Activated naive CD8-positive, alpha-beta T cell treated with anti-CD3 and anti-CD28 coated beads, Interleukin-2, amount 50 U/mL, for 16 hours (primary cell): ENCODE measurements around the gene GABBR2.

Experiments used
- DNase-seq: peaks from one replicate; pipeline ENCODE4 v3.0.0-alpha.2; 2020; ENCODE audit warnings: low read depth, low spot score

The GABBR2 gene

DNA sequence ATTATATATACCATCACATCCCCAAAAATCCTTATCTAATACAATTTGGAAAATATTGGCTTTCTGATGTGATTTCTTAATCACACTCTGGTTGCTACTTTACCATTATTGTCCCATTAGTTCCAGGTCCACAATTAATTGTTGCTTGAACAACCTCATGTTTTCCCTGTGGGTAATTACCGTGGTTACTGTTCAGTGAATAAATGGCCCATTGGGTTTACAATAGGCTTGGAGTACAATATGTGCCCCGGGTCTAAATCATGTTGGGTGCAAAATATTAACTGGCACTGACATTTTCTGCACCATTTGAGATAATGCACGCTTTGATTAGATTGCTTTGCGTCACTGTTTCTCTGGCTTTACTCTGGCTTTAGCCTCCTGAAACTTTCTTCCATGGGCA, 163.7 kb downstream of the GABBR2 start:
- DNase-seq = no peak

DNA sequence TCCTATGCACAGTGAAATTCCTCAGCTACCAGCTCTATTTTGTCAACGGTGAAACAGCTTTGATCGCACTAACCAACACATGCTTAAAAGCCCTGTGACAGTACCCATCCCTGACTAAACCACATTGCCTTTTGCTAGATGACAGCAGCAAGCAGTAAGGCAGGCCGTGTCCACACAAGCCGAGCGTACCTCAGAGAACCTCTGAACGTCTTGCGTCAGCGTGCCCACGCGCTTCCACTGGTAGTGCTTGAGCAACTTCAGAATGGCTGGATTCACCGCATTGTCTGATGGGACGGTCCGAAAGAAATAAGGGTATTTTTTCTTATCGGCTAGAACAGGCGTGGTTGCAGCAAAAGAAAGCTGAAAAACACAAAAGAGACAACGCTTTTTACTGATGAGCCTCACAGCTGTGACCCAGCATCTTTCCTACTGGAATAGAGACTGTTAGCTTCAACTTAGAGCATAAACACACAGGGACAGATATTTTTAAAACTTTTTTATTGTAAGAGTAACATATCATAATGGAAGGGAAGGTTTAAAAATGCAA, 167.0 kb downstream of the GABBR2 start:
- DNase-seq = no peak

DNA sequence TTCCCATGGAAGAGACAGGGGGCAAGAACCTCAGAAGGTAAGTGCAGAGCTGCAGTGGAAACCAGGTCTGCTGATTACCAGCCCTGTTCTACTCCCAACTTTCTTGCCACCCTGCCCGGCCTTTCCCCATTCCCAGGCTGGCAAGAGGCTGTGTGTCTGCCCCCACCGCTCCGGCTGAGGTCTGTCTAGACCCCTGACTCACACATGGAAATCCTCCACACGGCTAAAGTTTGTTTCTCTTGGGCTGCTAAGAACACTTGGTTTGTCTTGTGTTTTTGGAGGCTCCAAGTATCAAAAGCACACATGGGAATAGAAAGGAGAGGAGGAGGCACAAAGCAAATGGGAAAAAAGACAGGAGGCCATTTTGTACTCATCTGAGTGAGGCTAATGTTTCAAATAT, 168.3 kb downstream of the GABBR2 start:
- no peak for DNase-seq

DNA sequence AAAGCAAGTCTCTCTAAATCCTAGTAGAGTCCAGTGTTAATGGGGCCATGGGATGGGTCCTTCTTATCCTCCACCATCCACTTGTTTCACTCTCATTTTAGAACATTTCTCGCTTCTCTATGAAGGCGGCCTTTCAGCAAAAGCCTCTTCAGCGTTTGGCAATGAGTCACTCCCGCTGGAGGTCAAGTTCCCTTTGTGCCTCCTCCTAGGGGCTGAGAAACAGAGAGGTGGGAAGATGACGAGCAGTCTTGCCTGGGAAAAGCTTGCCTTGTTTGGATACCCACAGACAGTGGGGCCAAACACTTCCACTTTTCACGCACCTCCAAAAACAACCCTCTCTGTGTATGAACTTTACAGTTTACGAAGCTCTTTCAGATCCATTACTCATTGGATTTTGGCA, 168.8 kb downstream of the GABBR2 start:
- no peak for DNase-seq

DNA sequence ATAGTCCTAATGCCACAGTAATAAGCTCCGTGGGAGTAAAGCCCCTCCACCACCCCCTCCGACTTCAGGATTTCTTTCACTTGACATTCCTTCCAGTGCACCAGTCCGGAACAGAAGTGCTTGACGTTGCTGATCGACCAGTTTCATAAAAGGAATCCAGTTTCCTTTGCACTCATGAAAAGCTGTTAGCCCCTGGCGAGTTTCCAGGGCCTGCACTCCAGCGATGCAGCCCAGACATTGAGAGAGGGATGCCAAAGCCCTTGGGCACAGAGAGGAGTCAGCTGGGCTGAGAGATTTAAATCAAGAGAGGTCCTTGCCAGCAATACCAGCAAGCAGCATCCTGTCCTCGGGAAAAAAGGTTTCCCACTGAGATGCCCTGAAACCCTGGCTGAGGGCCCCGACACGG, 170.1 kb downstream of the GABBR2 start:
- no peak for DNase-seq

DNA sequence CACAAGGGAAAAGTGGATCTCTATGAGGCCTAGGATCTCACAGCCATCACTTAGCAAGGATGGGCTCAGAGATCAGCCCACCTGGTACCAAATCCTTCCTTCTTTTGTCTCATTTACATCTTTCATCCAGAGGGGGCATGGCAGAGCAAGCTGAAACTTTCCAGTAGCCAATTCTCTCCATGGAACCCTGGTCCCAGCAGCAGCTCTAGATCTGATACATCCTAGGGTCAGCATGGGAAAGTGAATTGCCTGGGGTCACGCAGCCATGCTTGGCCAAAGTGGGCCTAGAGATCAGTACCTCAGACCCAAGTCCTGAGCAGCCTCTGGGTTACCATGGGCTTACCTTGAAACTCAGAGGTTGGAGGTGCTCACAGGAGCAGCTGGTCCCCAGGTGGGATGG, 170.5 kb downstream of the GABBR2 start:
- DNase-seq = no peak

DNA sequence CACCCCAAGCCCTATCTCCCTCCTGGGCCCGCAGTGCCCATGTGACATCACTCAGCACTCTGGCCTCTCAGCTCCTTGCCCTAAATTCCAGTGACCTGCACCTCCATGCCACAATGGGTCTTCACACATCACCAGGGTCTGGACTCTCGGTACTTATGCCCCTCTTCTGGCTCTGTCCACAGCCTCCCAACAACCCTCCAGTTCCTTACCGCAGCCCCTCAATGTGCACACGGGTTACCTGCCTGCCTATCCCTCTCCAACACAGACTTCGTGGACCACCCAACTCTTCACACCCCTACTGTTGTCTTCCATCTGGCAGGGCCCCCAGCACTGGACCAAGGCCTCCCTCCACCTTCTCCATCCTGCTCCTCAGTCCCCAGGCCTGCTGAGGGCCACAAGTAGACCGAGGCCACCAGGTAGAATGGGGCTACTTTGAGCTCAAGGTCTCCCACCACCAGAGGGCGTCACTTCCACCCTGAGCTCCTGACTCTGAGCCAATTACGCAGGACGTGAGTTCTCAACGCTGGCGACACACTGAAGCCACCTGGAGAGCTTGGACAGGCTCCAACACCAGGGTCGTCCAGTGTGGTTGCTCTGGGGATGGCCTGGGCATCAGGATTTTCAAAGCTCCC, 172.1 kb downstream of the GABBR2 start:
- DNase-seq = no peak

DNA sequence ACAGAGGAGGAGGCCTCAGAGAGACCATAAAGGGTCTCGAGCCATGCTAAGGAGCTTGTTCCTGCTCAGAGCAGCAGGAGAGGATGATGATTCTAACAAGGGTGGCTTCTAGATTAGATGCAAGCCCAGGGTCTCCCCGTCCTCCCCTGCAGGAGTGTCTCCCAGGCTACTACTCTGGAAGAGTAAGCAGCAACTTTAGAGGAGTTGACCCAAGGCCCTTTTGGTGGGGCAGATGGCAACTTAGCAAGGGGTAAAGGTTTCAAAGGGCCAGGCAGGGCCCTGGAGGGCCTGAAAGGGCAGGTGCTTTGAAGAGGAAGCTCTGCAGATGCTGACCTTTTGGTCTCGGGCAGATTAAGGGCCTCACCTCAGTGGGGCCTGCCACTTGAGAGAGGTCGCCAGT, 174.9 kb downstream of the GABBR2 start:
- no peak for DNase-seq

DNA sequence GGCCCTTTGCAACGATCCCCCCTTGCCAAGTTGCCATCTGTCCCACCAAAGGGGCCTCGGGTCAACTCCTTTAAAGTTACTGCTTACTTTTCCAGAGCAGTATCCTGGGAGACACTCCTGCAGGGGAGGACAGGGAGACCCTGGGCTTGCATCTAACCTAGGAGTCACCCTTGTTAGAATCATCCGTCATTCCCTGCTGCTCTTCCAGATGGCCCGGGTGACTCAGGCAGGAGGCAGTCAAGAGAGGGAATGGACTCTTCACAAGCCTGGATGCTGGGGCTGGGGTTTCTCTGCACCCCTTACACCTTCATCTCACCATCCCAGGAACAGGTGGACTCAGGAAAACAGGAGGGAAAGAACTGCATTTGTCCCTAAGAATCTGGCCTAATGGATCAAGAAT, 175.6 kb downstream of the GABBR2 start:
- no peak for DNase-seq

DNA sequence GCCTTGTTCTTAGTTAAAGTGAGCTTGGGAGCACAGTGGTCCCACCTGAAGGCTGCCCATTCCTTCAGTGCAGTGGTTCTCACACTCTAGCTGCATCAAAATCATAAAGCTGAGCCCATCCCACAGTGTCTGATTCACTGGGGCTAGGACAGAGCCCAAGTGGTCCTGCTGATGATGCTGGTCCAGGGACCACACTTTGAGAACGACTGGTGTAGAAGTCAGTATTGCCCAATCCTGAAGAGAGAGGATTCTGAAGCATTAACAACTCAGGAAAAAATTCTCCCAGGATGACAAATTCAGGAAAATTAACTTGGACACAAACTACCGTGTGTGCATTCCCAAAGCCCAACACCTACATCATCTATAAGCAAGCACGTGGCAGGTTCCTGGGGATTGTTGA, 176.2 kb downstream of the GABBR2 start:
- no peak for DNase-seq

DNA sequence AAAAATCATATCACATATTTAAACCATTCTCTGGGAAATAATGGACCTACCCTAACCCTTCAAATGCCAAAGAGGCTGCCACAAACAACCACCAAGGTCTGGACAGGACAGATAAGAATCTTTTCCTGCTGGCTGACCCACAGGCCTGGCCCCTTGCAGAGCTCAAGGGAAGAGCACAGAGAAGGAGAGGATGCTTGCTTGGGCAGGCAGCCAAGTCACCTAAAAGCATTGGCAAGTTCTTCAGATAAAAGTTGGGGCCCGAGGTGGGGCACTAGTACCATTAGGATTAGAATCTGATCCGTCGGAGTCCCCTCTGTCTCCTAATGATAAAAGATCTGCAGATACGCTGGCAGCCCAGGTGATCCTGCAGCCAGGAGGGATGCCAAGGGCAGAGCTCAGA, 176.6 kb downstream of the GABBR2 start:
- DNase-seq = no peak

DNA sequence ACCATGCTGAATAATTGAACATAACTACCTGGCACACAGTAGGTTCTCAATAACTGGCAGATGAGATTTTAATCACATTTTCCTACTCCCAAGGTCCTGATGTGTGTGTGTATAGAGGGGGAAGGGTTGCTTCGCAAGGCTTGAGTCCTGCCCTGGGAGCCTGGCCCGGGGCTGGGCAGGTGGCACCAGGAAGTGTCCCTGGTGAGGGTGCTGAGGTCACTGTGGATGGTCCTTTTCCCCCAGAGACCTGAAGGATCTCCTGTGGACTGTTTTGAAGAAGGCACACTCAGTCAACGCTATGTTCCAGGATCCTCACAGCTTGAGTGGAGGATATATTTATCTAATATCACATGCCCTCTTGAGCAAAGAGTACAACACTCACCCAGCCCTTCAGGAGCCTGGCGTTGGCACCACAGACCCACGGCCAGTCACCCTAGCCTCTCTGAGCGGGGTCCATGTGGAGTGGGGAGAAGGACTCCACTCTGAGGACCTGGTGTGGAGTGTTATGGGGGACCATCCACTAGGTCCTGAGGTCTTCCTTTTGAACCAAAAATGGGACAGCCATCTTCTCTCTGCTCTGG, 177.8 kb downstream of the GABBR2 start:
- DNase-seq = no peak

DNA sequence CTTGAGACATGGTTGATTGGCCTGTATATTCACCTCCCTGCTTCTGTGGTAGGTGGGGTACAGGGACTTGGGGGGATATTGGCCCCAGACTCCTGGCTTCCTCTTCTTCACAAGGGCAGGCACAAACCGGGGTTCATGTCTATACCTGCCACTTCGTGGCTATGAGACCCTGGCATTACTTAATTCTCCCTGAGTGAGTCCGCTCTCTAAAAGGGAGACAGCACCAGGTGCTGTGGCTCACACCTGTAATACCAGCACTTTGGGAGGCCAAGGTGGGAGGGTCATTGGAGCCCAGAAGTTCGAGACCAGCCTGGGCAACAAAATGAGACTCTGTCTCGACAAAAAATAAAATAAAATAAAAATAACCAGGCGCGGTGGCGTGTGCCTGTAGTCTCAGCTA, 178.5 kb downstream of the GABBR2 start:
- DNase-seq = no peak

DNA sequence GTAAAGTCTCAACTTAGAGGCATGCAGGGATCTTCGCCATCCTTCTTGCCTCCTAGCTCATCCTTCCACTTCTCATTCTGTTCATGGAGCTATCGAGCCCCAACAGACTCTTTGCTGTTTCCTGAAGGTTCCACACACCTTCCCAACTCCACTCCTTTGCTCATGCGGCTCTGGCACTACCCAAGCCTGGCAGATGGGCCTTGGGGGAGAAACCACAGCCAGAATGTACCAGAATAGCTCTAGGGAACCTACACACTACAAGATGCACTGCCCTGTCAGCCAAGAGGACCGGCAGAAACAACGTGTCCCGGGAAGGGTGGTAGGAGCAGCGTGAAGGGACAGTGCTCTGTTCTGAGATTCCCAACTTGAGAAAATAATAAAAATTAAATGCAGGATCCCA, 178.9 kb downstream of the GABBR2 start:
- no peak for DNase-seq

DNA sequence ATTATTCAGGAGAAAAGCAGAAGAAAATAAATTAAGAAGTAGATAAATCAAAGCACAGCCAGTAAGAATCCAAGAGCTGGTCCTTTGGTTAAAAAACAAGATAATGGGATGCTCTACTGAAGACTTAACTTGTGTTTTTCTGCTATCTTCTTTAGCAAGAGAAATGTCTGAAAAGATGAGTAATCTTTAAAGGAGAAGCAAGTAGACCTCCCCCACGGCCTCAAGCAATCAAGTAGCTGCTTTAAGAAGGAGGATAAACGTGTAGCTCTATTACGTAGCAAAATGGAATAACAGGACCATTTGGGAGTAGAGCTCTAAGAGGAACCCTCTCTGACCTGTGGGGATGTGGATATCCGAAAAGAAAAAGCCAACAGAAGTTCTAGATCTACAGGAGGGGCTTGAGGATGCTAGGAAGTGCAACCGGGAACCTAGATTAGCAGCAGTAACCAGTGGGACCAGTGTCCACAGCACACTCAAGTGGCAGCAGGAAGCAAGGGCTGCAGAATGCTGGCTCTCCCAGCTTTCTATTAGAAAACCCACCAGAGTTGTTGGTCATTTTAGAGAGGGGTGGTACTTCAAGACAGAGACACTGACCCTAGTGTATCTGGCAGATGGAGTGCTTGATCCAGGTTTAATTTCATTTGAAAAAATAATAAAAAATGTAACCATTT, 185.4 kb downstream of the GABBR2 start:
- no peak for DNase-seq

DNA sequence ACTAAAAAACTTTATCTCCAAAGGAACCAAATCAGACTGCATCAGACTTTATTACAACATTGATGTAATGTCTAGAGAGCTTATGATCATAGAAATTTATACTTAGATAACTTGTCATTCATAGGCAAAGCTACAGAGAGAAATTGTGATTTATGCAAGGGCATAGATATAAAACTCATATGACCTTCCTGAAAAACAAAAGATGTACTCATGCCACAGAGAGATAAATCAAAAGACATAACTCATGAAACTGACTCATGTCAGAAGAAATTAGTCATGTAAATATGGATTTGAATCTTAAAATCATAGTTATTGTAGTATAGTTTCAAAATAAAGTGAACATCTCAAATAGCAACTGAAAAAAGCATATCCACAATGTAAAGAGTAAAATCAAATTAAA, 186.2 kb downstream of the GABBR2 start:
- no peak for DNase-seq

DNA sequence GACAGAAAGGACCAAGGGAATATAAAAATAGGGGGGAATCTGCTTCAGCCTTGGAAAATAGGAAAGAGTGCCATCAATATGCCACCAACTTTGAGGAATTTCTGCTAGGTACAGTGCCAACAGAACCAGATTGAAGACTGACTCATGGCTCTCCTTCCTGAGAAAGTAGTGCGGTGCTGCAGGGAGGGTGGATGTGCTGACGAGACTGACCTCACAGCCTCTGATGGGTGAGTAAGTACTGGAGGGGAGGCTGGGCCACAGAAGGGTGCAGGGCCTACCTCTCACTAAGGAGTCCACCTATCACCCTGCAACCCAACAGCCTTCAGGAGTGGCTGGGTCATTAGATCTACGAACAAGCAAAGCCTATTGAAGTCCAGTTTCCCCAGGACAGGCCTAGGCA, 187.6 kb downstream of the GABBR2 start:
- DNase-seq = no peak

DNA sequence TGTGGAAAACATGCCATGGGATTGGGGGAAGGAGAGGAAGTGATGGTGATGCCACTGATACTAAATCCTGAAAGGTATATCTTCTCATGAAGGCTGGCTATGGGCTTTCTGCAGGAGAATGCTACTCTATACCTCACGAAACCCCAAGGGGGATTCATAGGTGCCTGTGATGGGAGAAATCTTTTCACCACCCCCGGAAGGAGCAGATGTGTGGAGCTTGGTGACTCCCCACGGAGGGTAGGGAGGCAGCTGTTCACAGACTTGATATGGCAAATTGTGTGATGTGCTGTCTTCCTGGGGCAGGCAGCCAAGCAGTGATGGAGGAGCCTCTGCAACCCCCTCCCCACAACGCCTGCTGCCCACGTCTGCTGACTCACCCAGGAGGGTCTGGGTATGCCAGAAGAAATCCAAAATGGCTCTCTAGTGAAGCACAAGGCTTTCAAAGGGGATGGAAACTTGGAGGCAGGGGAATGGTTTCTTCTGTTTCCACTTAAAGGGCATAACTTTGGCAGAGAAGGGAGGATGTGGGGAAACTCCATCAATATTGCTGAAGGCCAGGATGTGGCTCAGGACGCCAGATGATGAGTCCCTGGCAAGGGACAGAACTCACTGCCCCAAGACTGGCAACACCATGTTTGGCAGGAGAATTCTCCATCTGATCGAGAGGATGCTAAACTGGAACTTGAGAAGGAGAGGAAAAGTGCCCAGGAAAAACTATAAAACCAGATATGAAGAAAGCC, 188.3 kb downstream of the GABBR2 start:
- DNase-seq = no peak

DNA sequence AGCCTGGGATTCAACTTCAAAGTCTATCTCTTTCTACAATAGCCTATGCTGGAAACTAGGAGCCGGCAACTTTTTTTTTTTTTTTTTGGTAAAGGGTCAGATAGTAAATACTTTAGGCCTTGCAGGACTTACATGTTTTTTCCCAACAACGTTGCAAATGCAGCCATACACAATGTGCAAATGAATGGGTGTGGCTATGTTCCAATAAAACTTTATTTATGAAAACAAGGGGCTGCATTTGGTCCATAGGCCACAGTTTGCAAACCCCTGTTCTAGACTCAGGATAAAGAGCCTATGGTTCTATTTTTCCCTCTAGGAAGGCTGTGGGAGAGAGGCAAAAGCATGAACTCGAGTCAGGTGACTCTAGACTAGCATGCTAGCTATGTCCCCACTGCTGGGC, 189.1 kb downstream of the GABBR2 start:
- DNase-seq = no peak

DNA sequence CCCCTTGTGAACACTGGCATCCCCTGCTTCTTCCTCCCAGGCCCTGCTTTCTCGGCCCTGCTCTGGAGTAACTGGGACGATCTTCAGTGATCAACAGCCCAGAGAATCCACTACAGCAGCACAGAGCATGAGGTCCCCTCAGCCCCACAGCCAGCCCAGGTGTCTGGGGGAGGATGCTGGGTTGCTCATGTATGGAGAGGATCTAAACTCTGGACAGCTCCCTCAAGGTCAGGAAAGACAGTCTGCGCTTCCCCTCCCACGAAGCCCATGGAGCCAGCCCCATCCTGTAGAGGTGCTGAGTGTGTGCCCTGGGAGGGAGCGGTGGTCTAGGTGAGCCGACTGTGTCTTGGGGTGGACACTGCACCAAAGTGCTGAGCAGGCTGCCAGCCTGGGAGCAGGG, 190.2 kb downstream of the GABBR2 start:
- DNase-seq = no peak

DNA sequence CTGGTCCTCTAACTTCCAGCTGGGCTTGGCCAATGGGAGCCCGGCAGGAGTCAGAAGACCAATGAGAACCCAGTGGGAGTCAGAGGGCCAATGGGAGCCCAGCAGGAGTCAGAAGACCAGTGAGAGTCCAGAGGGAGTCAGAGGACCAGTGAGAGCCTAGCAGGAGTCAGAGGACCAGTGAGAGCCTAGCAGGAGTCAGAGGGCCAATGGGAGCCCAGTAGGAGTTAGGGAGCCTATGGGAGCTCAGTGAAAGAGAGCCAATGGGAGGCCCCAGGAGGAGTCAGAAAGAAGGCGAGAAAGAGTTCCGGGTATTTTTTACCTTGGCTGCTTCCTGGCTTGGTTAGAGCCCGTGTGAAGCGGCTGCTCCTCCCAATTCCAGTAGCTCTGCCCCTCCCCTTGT, 191.0 kb downstream of the GABBR2 start:
- no peak for DNase-seq

DNA sequence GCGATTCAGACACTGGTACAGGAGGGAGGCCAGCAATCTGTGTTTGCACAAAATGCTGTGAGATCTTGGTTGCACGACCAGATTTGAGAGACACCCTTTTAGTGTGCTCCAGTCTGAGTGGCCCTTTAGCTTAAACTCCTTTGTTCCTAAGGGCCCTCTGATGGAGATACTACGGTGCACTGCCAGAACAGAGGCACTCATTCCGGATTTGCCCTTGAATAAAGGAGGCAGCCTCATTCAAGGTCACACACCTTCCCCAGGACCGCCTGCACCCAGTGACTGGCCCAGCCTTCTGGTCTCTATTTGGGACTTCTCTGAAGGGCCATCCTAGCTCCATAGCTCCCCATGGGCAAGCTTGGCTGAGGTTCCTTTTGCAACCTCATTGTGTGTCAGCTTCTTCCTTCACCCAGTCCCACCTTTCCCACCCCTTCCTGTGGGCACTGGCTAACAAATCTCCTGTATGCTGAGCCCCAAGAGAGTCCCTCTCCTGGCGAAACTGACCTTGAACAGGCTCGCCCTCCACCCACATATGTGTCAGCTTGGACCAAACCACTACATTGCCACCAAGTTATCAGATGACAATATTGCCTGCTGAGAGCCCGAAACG, 191.7 kb downstream of the GABBR2 start:
- no peak for DNase-seq
